ENCODE results near the gene NR2F1-AS1. TPM values are rescaled to one million over a fixed set of nuclear protein-coding genes. Genes with fewer than 3 reads are reported as not detected.

Gene NR2F1-AS1
- total RNA-seq = not detected

GRCh38 chr5:93580927-93581445 lies at the start of gene NR2F1-AS1:
NR2F1-AS1 (minus strand) TSS chr5:93581219.
- CTCF ChIA-PET = interaction anchor here (1.1 kb wide), 1 partner anchor 318 kb away, joined by 3 read pairs; no protein-coding TSS in a partner anchor
- POLR2A ChIA-PET = no interaction called here

GRCh38 chr5:93626801-93627200 lies 45.8 kb upstream of the NR2F1-AS1 start:
- ChIA-PET CTCF (no interaction called here), POLR2A (no interaction called here)

GRCh38 chr5:93623153-93623552 lies 42.1 kb upstream of the NR2F1-AS1 start:
- POLR2A ChIA-PET = no interaction called here
- CTCF ChIA-PET = interaction anchor here (0.7 to 1.6 kb wide), 3 partner anchors 14 to 544 kb away, joined by 3 read pairs; no protein-coding TSS in a partner anchor

GRCh38 chr5:93622240-93622885 lies 41.3 kb upstream of the NR2F1-AS1 start:
- ChIA-PET CTCF (interaction anchor here (1.6 kb wide), 1 partner anchor 173 kb away, joined by 3 read pairs; no protein-coding TSS in a partner anchor), POLR2A (no interaction called here)

GRCh38 chr5:93621327-93621798 lies 40.3 kb upstream of the NR2F1-AS1 start:
- ChIA-PET POLR2A (interaction anchor here (0.6 kb wide), 1 partner anchor 14 kb away, joined by 8 read pairs; no protein-coding TSS in a partner anchor), CTCF (interaction anchor here (1.3 kb wide), 1 partner anchor 14 kb away, joined by 5 read pairs; no protein-coding TSS in a partner anchor)

GRCh38 chr5:93620487-93621326 lies 39.7 kb upstream of the NR2F1-AS1 start:
- CTCF ChIA-PET = interaction anchor here (0.6 to 1.3 kb wide), 6 partner anchors 13 to 954 kb away, joined by 3 to 5 read pairs (median 3); no protein-coding TSS in a partner anchor
- POLR2A ChIA-PET = interaction anchor here (0.6 kb wide), 1 partner anchor 13 kb away, joined by 8 read pairs; no protein-coding TSS in a partner anchor

- CTCF ChIA-PET = interaction anchor here (0.6 kb wide), 2 partner anchors 11 to 93 kb away, joined by 3 to 6 read pairs; no protein-coding TSS in a partner anchor
- POLR2A ChIA-PET = no interaction called here
Measured at GRCh38 chr5:93616538-93617174, 35.6 kb upstream of the NR2F1-AS1 start.

- CTCF ChIA-PET = interaction anchor here (1.5 kb wide), 1 partner anchor 17 kb away, joined by 3 read pairs; no protein-coding TSS in a partner anchor
- POLR2A ChIA-PET = no interaction called here
Measured at GRCh38 chr5:93612855-93613243, 31.8 kb upstream of the NR2F1-AS1 start.

- POLR2A ChIA-PET = interaction anchor here (0.6 kb wide), 1 partner anchor 136 kb away, joined by 6 read pairs; no protein-coding TSS in a partner anchor
- CTCF ChIA-PET = interaction anchor here (0.7 to 1.5 kb wide), 3 partner anchors 16 to 295 kb away, joined by 3 to 5 read pairs (median 4); no protein-coding TSS in a partner anchor
Measured at GRCh38 chr5:93611976-93612854, 31.2 kb upstream of the NR2F1-AS1 start.

GRCh38 chr5:93611273-93611975 lies 30.4 kb upstream of the NR2F1-AS1 start:
- ChIA-PET POLR2A (no interaction called here), CTCF (interaction anchor here (0.7 to 1.5 kb wide), 3 partner anchors 15 to 296 kb away, joined by 3 to 5 read pairs (median 4); no protein-coding TSS in a partner anchor)

GRCh38 chr5:93610581-93611272 lies 29.7 kb upstream of the NR2F1-AS1 start:
- POLR2A ChIA-PET = no interaction called here
- CTCF ChIA-PET = interaction anchor here (1.2 kb wide), 1 partner anchor 190 kb away, joined by 5 read pairs; no protein-coding TSS in a partner anchor

- ChIA-PET POLR2A (no interaction called here), CTCF (no interaction called here)
Measured at GRCh38 chr5:93609762-93610161, 28.7 kb upstream of the NR2F1-AS1 start.

GRCh38 chr5:93608855-93609254 lies 27.8 kb upstream of the NR2F1-AS1 start:
- CTCF ChIA-PET = no interaction called here
- POLR2A ChIA-PET = no interaction called here

- CTCF ChIA-PET = interaction anchor here (0.7 to 2.0 kb wide), 4 partner anchors 12 to 193 kb away, joined by 3 to 5 read pairs (median 4); partner anchors contain the start of gene NR2F1
- POLR2A ChIA-PET = interaction anchor here (0.7 kb wide), 1 partner anchor 13 kb away, joined by 8 read pairs; no protein-coding TSS in a partner anchor
Measured at GRCh38 chr5:93607367-93608258, 26.6 kb upstream of the NR2F1-AS1 start.

GRCh38 chr5:93606382-93606752 lies 25.3 kb upstream of the NR2F1-AS1 start:
- CTCF ChIA-PET = interaction anchor here (2.0 kb wide), 1 partner anchor 14 kb away, joined by 5 read pairs; no protein-coding TSS in a partner anchor

More at GRCh38 chr5:93606382-93606752, 25.3 kb upstream of the NR2F1-AS1 start:
- POLR2A ChIA-PET = no interaction called here
